B cell (primary cell): ENCODE data around the gene HOXB4. TPM values are rescaled to one million over a fixed set of nuclear protein-coding genes. Genes with fewer than 3 reads are reported as not detected.

Experiments used
- ATAC-seq: fragments of 200-7000 bp; cut with Tn5 transposase; one replicate; pipeline ENCODE4 v1.10.0; 2021; ENCODE audit warnings: low read depth, mild to moderate bottlenecking, moderate number of reproducible peaks, moderate library complexity
- CTCF ChIA-PET: fragments of 350-600 bp; sonication (Branson Sonifier 250); formaldehyde crosslinking; loops from one replicate; lab custom pipeline; 2021; ENCODE audit warnings: antibody characterized with exemption, inconsistent platforms; lab: Charles Lee
- POLR2A ChIA-PET: fragments of 350-600 bp; sonication (Branson Sonifier 250); formaldehyde crosslinking; loops from one replicate; lab custom pipeline; 2021; ENCODE audit warnings: antibody characterized with exemption; lab: Charles Lee
- DNase-seq: peaks from one replicate; pipeline ENCODE4 v3.0.0; 2013
- H2AFZ ChIP-seq: 2 replicates; pipeline ENCODE4 v1.6.1; 2012; ENCODE audit warnings: mild to moderate bottlenecking, low read depth, low read length; ENCODE audit not compliant: insufficient read depth, poor library complexity, severe bottlenecking
- H3K27ac ChIP-seq, 2 donors: 1 replicate in 1 of 2; 2 replicates in 1 of 2; pipeline ENCODE4 v1.5.1; 2012 to 2013; ENCODE audit warnings: low read length in 2 of 2, mild to moderate bottlenecking in 2 of 2, moderate library complexity in 1 of 2
- H3K27me3 ChIP-seq, 4 experiments: fragments of 200-600 bp in 1 of 4; sonication (generic) in 1 of 4; replicated peaks in 1 of 4; 1 replicate in 2 of 4; 2 replicates in 2 of 4; pipeline versions ENCODE4 v1.6.1 to v1.7.0; 2013 to 2016; ENCODE audit warnings: low read length in 3 of 4, mild to moderate bottlenecking in 2 of 4, mixed read lengths in 1 of 4, moderate library complexity in 1 of 4; ENCODE audit not compliant: insufficient read depth in 4 of 4, control insufficient read depth in 3 of 4; ENCODE audit errors: control extremely low read depth in 1 of 4
- H3K36me3 ChIP-seq, 2 experiments: replicated peaks in 1 of 2; 1 replicate in 1 of 2; 2 replicates in 1 of 2; pipeline versions ENCODE4 v1.6.1 to v1.7.1; 2013; ENCODE audit warnings: low read length in 1 of 2; ENCODE audit not compliant: insufficient read depth in 2 of 2, control insufficient read depth in 1 of 2; ENCODE audit errors: control extremely low read depth in 1 of 2, extremely low read depth in 1 of 2
- H3K4me1 ChIP-seq, 2 donors: fragments of 200-600 bp in 1 of 2; sonication (generic) in 1 of 2; 1 replicate in 1 of 2; 2 replicates in 1 of 2; pipeline versions ENCODE4 v1.5.1 to v1.6.1; 2013 to 2017; ENCODE audit warnings: low read length in 2 of 2; ENCODE audit not compliant: control insufficient read depth in 2 of 2, insufficient read depth in 2 of 2
- H3K4me2 ChIP-seq: replicated peaks from 2 replicates; pipeline ENCODE3; 2012; ENCODE audit warnings: mild to moderate bottlenecking, low read depth, low read length; ENCODE audit not compliant: poor library complexity, severe bottlenecking
- H3K4me3 ChIP-seq, 5 experiments: fragments of 200-600 bp in 1 of 5; sonication (generic) in 1 of 5; 1 replicate in 3 of 5; 2 replicates in 2 of 5; pipeline versions ENCODE4 v1.5.1 to v1.7.0; 2011 to 2016; ENCODE audit warnings: low read length in 4 of 5, mild to moderate bottlenecking in 4 of 5, low read depth in 2 of 5, control low read depth in 1 of 5, moderate library complexity in 1 of 5; ENCODE audit not compliant: insufficient read depth in 1 of 5; ENCODE audit errors: control extremely low read depth in 1 of 5, extremely low read depth in 1 of 5
- H3K79me2 ChIP-seq: fragments of 200-600 bp; sonication (generic); one replicate; pipeline ENCODE4 v1.6.0; 2016; ENCODE audit warnings: low read length; ENCODE audit not compliant: control insufficient read depth, insufficient read depth
- H3K9ac ChIP-seq: fragments of 200-600 bp; sonication (generic); 2 replicates; pipeline ENCODE4 v1.6.1; 2017; ENCODE audit warnings: mild to moderate bottlenecking, low read length, moderate library complexity
- H3K9me3 ChIP-seq, 3 donors: one replicate each; pipeline versions ENCODE4 v1.6.1 to v1.7.1; 2013; ENCODE audit warnings: low read length in 2 of 3; ENCODE audit not compliant: control insufficient read depth in 2 of 3, insufficient read depth in 1 of 3; ENCODE audit errors: control extremely low read depth in 1 of 3
- H4K20me1 ChIP-seq: 2 replicates; pipeline ENCODE4 v1.6.0; 2012; ENCODE audit warnings: mild to moderate bottlenecking, low read length; ENCODE audit not compliant: insufficient read depth, control insufficient read depth, poor library complexity, severe bottlenecking
- H3K27ac Mint-ChIP-seq: one replicate; pipeline ENCODE4 v1.8.0; 2021; ENCODE audit warnings: mixed read lengths
- H3K27me3 Mint-ChIP-seq: one replicate; pipeline ENCODE4 v1.8.0; 2021; ENCODE audit warnings: mixed read lengths
- H3K4me1 Mint-ChIP-seq: one replicate; pipeline ENCODE4 v1.8.0; 2021; ENCODE audit warnings: mixed read lengths
- H3K4me3 Mint-ChIP-seq: one replicate; pipeline ENCODE4 v1.8.0; 2021; ENCODE audit warnings: mixed read lengths
- H3K9me3 Mint-ChIP-seq: one replicate; pipeline ENCODE4 v1.8.0; 2022; ENCODE audit warnings: mixed read lengths; ENCODE audit not compliant: insufficient read depth
- EZH2 ChIP-seq: IDR thresholded peaks from 2 replicates; pipeline ENCODE4 v1.6.1; 2012; ENCODE audit warnings: borderline replicate concordance, low read depth, mild to moderate bottlenecking, moderate library complexity, low read length; ENCODE audit not compliant: insufficient read depth, poor library complexity, severe bottlenecking
- WGBS: methylation state at CpG from one replicate; pipeline ENCODE4 v1.1.5; 2013; ENCODE audit warnings: missing lambda C conversion rate; ENCODE audit not compliant: insufficient coverage; 5-methylcytosine and 5-hydroxymethylcytosine counted together
- intact Hi-C: fragments of 100-400 bp; cut with micrococcal nuclease; formaldehyde crosslinking; loops from one replicate; pipeline ENCODE4 v1.10.0; 2022
- polyA plus RNA-seq: library from polyadenylated mRNA; depleted of rRNA; stranded (reverse); fragments of >200 nt; gene quantifications from 2 replicates; pipeline ENCODE4 v1.2.3, GENCODE V29; 2012
- total RNA-seq, 2 donors: library from RNA; stranded (reverse); fragments of 120-200 nt in 1 of 2; gene quantifications; 1 replicate in 1 of 2; 2 replicates in 1 of 2; pipeline versions ENCODE4 v1.2.3 to v1.2.4, GENCODE V29; 2013 to 2022
- TF ChIP-seq, protein P1 (sequence below): fragments of 200-600 bp; IDR thresholded peaks from one replicate; pipeline ENCODE4 v1.8.0; 2022; ENCODE audit warnings: antibody characterized with exemption, mild to moderate bottlenecking

The HOXB4 gene
- total and polyA plus RNA-seq, 2 donors (not counting 1 experiment from before 2014, with no cell fraction given), result 0.85 to 1.7 TPM

DNA sequence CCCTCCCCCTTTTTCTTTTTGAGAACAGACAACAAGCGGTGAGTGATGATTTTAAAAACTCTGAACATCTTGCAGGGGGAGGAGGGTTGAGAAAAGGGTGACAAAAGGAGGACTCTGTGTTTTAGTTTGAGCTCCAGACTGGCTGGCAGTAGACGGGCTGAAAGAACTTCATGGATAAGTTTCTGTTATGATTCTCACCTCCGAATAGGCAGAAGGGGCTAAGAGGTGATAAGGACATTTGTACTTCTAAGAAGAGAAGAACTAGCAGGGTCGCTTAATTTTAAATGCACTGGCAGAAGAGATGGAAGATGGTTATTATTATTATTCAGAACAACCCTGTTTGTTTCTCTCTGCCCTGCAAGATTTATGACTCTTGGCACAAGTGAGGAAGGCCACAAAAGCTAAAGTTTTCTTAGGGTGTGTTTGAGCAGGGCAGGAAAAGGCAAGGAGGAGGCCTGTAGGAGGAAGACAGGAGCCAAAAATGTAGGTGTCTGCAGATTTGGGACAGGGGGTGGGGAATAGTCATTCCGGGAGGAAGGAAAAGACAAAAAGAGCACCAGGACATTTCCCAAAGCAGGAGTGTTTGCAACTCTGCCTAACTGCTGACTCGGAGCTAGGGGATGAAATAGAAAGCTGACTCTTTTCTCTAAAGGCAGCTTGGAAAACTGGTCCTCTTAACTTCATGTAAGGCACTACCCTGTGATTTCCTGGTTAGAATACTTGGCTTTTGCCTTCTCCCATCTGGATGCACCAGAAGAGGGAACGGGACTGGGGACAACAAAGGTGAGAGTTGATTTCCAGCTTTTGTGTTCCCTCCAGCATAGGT is 21.4 kb downstream of the HOXB4 start:
- Mint-ChIP-seq H3K9me3 (no peaks in the 10 kb centered on the region), H3K4me1 (peaks cover 4% of the 10 kb centered on the region), H3K4me3 (no peak overlapping the region), H3K27me3 (peaks cover 37% of the 10 kb centered on the region), H3K27ac (no peak overlapping the region)
- H3K27me3 ChIP-seq, result peaks cover 0 to 31% (median 10%) of the 10 kb centered on the region in 4 experiments
- peaks cover 0 to 4% of the 10 kb centered on the region in 2 donors for H3K4me1 ChIP-seq
- H3K27ac ChIP-seq, result no peak overlapping the region
- no peak overlapping the region for H2AFZ ChIP-seq
- DNase-seq (no peak), ATAC-seq (no peak)
- WGBS, result 86% methylated on average over 4 of the region's 7 CpGs
- H3K36me3 ChIP-seq, result no peaks in the 10 kb centered on the region
- intact Hi-C loops, result no loop called here
- no peaks in the 10 kb centered on the region for H3K79me2 ChIP-seq
- H3K4me2 ChIP-seq, result no peak overlapping the region
- POLR2A ChIA-PET, result no interaction called here
- H3K4me3 ChIP-seq, result no peak overlapping the region
- no peak for TF ChIP-seq EZH2
- H4K20me1 ChIP-seq, result no peaks in the 10 kb centered on the region
- H3K9me3 ChIP-seq, result peaks cover 0 to 5% (median 0%) of the 10 kb centered on the region in 3 donors
- no peak overlapping the region for H3K9ac ChIP-seq
- CTCF ChIA-PET, result interaction anchor here (0.7 to 1.1 kb wide), 2 partner anchors 22 to 45 kb away, joined by 3 read pairs; partner anchors contain the start of gene HOXB4

DNA sequence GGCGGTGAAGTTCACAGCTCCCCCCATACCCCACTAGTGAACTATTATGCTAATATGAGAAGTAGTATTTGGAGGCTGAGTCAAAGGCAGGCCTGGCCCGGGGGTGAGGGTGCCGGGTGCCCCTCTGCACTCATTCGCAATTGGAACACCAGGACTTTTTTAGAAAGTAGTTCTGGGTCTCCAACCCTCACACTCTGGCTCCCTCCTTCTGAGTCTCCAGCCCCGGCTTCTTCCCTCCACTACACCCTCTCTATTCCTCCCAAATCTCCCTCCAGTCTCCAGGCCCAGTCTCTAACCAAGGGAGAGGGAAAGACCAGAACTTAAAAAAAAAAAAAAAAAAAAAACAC is 21.9 kb downstream of the HOXB4 start:
- H3K4me3 Mint-ChIP-seq, result no peak overlapping the region
- ChIA-PET CTCF (interaction anchor here (0.7 kb wide), 1 partner anchor 46 kb away, joined by 3 read pairs; no protein-coding TSS in a partner anchor), POLR2A (no interaction called here)
- H3K4me1 Mint-ChIP-seq, result peaks cover 4% of the 10 kb centered on the region
- Histone ChIP-seq H4K20me1 (no peaks in the 10 kb centered on the region), H3K9me3 (peaks cover 0 to 5% (median 0%) of the 10 kb centered on the region in 3 donors), H3K36me3 (no peaks in the 10 kb centered on the region), H3K27ac (no peak overlapping the region), H3K4me2 (no peak overlapping the region), H3K4me3 (no peak overlapping the region), H3K4me1 (peaks cover 0 to 4% of the 10 kb centered on the region in 2 donors), H3K27me3 (peaks cover 0 to 31% (median 10%) of the 10 kb centered on the region in 4 experiments), H3K79me2 (no peaks in the 10 kb centered on the region), H2AFZ (no peak overlapping the region), H3K9ac (no peak overlapping the region)
- DNase-seq (no peak), ATAC-seq (no peak)
- intact Hi-C loops, result no loop called here
- H3K27ac Mint-ChIP-seq, result no peak overlapping the region
- H3K27me3 Mint-ChIP-seq, result peaks cover 37% of the 10 kb centered on the region
- TF ChIP-seq EZH2, result no peak
- TF ChIP-seq, protein P1, sequence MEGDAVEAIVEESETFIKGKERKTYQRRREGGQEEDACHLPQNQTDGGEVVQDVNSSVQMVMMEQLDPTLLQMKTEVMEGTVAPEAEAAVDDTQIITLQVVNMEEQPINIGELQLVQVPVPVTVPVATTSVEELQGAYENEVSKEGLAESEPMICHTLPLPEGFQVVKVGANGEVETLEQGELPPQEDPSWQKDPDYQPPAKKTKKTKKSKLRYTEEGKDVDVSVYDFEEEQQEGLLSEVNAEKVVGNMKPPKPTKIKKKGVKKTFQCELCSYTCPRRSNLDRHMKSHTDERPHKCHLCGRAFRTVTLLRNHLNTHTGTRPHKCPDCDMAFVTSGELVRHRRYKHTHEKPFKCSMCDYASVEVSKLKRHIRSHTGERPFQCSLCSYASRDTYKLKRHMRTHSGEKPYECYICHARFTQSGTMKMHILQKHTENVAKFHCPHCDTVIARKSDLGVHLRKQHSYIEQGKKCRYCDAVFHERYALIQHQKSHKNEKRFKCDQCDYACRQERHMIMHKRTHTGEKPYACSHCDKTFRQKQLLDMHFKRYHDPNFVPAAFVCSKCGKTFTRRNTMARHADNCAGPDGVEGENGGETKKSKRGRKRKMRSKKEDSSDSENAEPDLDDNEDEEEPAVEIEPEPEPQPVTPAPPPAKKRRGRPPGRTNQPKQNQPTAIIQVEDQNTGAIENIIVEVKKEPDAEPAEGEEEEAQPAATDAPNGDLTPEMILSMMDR, result no peak
- H3K9me3 Mint-ChIP-seq, result no peaks in the 10 kb centered on the region
- 74% methylated on average over 4 of the region's 5 CpGs for WGBS
